Upper lobe of left lung (tissue), 6 donors: ENCODE data around the gene SLC25A53. TPM values are rescaled to one million over a fixed set of nuclear protein-coding genes. Genes with fewer than 3 reads are reported as not detected.

Experiments used
- ATAC-seq, 2 donors: fragments of 200-7000 bp; cut with Tn5 transposase; one replicate each; pipeline ENCODE4 v1.9.1; 2022; ENCODE audit warnings: mild to moderate bottlenecking in 2 of 2, moderate library complexity in 2 of 2; ENCODE audit not compliant: low FRiP score in 2 of 2
- DNase-seq, 2 donors: peaks; one replicate each; pipeline ENCODE4 v3.0.0-alpha.2; 2019 to 2020
- H3K27ac ChIP-seq, 4 donors: fragments of 200-600 bp; sonication (generic); one replicate each; pipeline ENCODE4 v1.5.1; 2016 to 2019
- H3K27me3 ChIP-seq, 4 donors: fragments of 200-600 bp; sonication (generic); one replicate each; pipeline ENCODE4 v1.5.1; 2017 to 2019
- H3K36me3 ChIP-seq, 4 donors: fragments of 200-600 bp; sonication (generic); one replicate each; pipeline ENCODE4 v1.5.1; 2016 to 2019
- H3K4me1 ChIP-seq, 4 donors: fragments of 200-600 bp; sonication (generic); one replicate each; pipeline ENCODE4 v1.5.1; 2018 to 2019
- H3K4me3 ChIP-seq, 4 donors: fragments of 200-600 bp; sonication (generic); one replicate each; pipeline ENCODE4 v1.5.1; 2017 to 2019; ENCODE audit warnings: mild to moderate bottlenecking in 2 of 4, moderate library complexity in 1 of 4
- H3K9me3 ChIP-seq, 4 donors: fragments of 200-600 bp; sonication (generic); one replicate each; pipeline ENCODE4 v1.5.1; 2018 to 2019
- EP300 ChIP-seq, 4 donors: sonication (generic); formaldehyde crosslinking; IDR thresholded peaks; one replicate each; pipeline ENCODE4 v1.5.1; 2017; ENCODE audit warnings: antibody characterized with exemption in 4 of 4, control low read depth in 2 of 4
- POLR2A ChIP-seq, 4 donors: fragments of 450-650 bp; IDR thresholded peaks; one replicate each; pipeline ENCODE4 v1.5.1; 2016 to 2017; ENCODE audit warnings: antibody characterized with exemption in 4 of 4, mild to moderate bottlenecking in 2 of 4
- POLR2AphosphoS5 ChIP-seq, 2 donors: sonication (generic); formaldehyde crosslinking; IDR thresholded peaks; one replicate each; pipeline ENCODE4 v1.5.1; 2017; ENCODE audit warnings: antibody characterized with exemption in 2 of 2
- WGBS, 2 donors: methylation state at CpG; one replicate each; pipeline ENCODE4 v1.1.5; 2017 to 2018; 5-methylcytosine and 5-hydroxymethylcytosine counted together
- total RNA-seq, 6 donors: library from RNA; depleted of rRNA in 4 of 6; stranded (reverse); fragments of >200 nt in 4 of 6; gene quantifications; one replicate each; pipeline versions ENCODE4 v1.1.0 to v1.2.1, GENCODE V29; 2016 to 2021
- TF ChIP-seq, protein P1 (sequence below), 6 experiments: fragments of 450-650 bp in 4 of 6; fragments of 200-600 bp in 2 of 6; sonication (generic) in 2 of 6; IDR thresholded peaks; one replicate each; pipeline ENCODE4 v1.5.1; 2016 to 2019; ENCODE audit warnings: antibody characterized with exemption in 6 of 6
- donor health status: DM: no; HTN: no; CAD: no; lungs with moderate emphysema.
- donor health status: DM: no; HTN: yes; CAD: no; lungs with severe emphysema.

SLC25A53 gene
- total RNA-seq, 6 donors from 2014 or later = 2.3 to 13.5 (median 7.6) TPM

- no peak for DNase-seq
Observed at GRCh38 chrX:104193485-104193884, 36.7 kb upstream of the SLC25A53 start.

GRCh38 chrX:104189837-104190236, 33.0 kb upstream of the SLC25A53 start:
- H3K9me3 ChIP-seq = no peaks in the 10 kb centered on the region
- TF ChIP-seq, protein P1, sequence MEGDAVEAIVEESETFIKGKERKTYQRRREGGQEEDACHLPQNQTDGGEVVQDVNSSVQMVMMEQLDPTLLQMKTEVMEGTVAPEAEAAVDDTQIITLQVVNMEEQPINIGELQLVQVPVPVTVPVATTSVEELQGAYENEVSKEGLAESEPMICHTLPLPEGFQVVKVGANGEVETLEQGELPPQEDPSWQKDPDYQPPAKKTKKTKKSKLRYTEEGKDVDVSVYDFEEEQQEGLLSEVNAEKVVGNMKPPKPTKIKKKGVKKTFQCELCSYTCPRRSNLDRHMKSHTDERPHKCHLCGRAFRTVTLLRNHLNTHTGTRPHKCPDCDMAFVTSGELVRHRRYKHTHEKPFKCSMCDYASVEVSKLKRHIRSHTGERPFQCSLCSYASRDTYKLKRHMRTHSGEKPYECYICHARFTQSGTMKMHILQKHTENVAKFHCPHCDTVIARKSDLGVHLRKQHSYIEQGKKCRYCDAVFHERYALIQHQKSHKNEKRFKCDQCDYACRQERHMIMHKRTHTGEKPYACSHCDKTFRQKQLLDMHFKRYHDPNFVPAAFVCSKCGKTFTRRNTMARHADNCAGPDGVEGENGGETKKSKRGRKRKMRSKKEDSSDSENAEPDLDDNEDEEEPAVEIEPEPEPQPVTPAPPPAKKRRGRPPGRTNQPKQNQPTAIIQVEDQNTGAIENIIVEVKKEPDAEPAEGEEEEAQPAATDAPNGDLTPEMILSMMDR (IDR thresholded peaks at IDR 0.05) = no peak
- TF ChIP-seq POLR2AphosphoS5 (IDR thresholded peaks at IDR 0.05) (no peak), POLR2A (IDR thresholded peaks at IDR 0.05) (no peak), EP300 (IDR thresholded peaks at IDR 0.05) (no peak)
- DNase-seq (no peak), ATAC-seq (no peak)
- peaks cover 3 to 47% (median 12%) of the 10 kb centered on the region in 4 donors for H3K36me3 ChIP-seq
- no peaks in the 10 kb centered on the region for H3K27me3 ChIP-seq
- H3K4me1 ChIP-seq = no peaks in the 10 kb centered on the region
- no peak overlapping the region for H3K4me3 ChIP-seq
- H3K27ac ChIP-seq = no peak overlapping the region
- WGBS, 2 donors = 55 to 57% methylated on average over 5 of the region's 5 CpGs

More at GRCh38 chrX:104193485-104193884, 36.7 kb upstream of the SLC25A53 start:
- H3K4me1 ChIP-seq = no peaks in the 10 kb centered on the region
- H3K9me3 ChIP-seq = no peaks in the 10 kb centered on the region
- no peak for ATAC-seq
- WGBS, 2 donors = 70 to 73% methylated on average over 2 of the region's 2 CpGs
- no peak overlapping the region for H3K4me3 ChIP-seq
- H3K36me3 ChIP-seq = peaks cover 0 to 33% (median 4%) of the 10 kb centered on the region in 4 donors
- TF ChIP-seq, protein P1 (IDR thresholded peaks at IDR 0.05) = no peak
- TF ChIP-seq POLR2A (IDR thresholded peaks at IDR 0.05) (no peak), EP300 (IDR thresholded peaks at IDR 0.05) (no peak), POLR2AphosphoS5 (IDR thresholded peaks at IDR 0.05) (no peak)
- H3K27me3 ChIP-seq = no peaks in the 10 kb centered on the region
- H3K27ac ChIP-seq = no peak overlapping the region

DNA sequence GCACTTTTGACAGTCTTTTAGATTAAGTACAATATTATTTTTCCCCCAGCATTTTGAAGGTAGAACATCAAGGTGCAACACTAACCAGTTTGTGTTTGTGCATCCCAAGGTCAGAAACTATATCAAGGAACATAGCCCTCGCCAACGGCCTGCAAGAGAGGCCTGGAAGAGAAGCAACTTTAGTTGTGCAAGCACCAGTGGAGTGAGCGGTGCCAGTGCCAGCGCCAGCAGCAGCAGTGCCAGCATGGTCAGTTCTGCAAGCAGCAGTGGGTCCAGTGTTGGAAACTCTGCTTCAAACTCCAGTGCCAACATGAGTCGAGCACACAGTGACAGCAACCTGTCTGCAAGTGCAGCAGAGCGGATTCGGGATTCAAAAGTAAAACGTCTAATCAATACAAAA, 31.1 kb upstream of the SLC25A53 start:
- 82 to 96% methylated on average over 4 to 8 of the region's 8 CpGs for WGBS, 2 donors
- no peaks in the 10 kb centered on the region for H3K9me3 ChIP-seq
- ATAC-seq (no peak), DNase-seq (no peak)
- TF ChIP-seq, protein P1 (IDR thresholded peaks at IDR 0.05) = no peak
- TF ChIP-seq POLR2AphosphoS5 (IDR thresholded peaks at IDR 0.05) (no peak), EP300 (IDR thresholded peaks at IDR 0.05) (no peak), POLR2A (IDR thresholded peaks at IDR 0.05) (no peak)
- H3K27me3 ChIP-seq = no peaks in the 10 kb centered on the region
- no peaks in the 10 kb centered on the region for H3K4me1 ChIP-seq
- H3K4me3 ChIP-seq = no peak overlapping the region
- H3K27ac ChIP-seq = no peak overlapping the region
- peaks cover 3 to 49% (median 12%) of the 10 kb centered on the region in 4 donors for H3K36me3 ChIP-seq

DNA sequence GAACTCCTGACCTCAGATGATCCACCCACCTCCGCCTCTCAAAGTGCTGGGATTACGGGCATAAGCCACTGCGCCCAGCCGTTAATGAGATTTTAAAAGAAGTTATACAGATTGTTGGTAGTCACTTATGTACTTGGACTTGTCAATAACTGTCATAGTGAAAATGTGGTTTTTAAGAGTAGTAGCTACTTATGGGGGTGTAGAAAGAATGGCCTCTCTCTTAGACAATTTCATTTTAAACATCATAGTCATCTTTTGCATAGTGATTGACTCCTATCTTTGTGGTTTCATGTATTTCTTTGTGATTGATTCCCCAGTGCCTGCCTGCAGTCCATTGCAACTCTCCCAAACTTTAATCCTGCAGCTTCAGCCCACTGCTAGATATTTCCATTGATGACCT, 26.9 kb upstream of the SLC25A53 start:
- TF ChIP-seq, protein P1 (IDR thresholded peaks at IDR 0.05) = no peak
- TF ChIP-seq EP300 (IDR thresholded peaks at IDR 0.05) = no peak
- no peak for TF ChIP-seq POLR2AphosphoS5 (IDR thresholded peaks at IDR 0.05)
- no peak for TF ChIP-seq POLR2A (IDR thresholded peaks at IDR 0.05)
- WGBS, 2 donors = 88% methylated on average over 4 of the region's 4 CpGs; no CpG with 5 or more reads in 1 of the 2 donors
- no peak overlapping the region for H3K4me3 ChIP-seq
- no peaks in the 10 kb centered on the region for H3K4me1 ChIP-seq
- H3K9me3 ChIP-seq = no peaks in the 10 kb centered on the region
- H3K27me3 ChIP-seq = no peaks in the 10 kb centered on the region
- DNase-seq (no peak), ATAC-seq (no peak)
- H3K36me3 ChIP-seq = peaks cover 3 to 30% (median 9%) of the 10 kb centered on the region in 4 donors
- H3K27ac ChIP-seq = no peak overlapping the region

GRCh38 chrX:104173841-104174240, 17.0 kb upstream of the SLC25A53 start:
- peaks cover 0 to 5% (median 0%) of the 10 kb centered on the region in 4 donors for H3K36me3 ChIP-seq
- H3K4me1 ChIP-seq = no peaks in the 10 kb centered on the region
- TF ChIP-seq EP300 (IDR thresholded peaks at IDR 0.05) (no peak), POLR2A (IDR thresholded peaks at IDR 0.05) (no peak), POLR2AphosphoS5 (IDR thresholded peaks at IDR 0.05) (no peak)
- TF ChIP-seq, protein P1 (IDR thresholded peaks at IDR 0.05) = no peak
- no peak overlapping the region for H3K4me3 ChIP-seq
- DNase-seq (no peak), ATAC-seq (no peak)
- H3K9me3 ChIP-seq = no peaks in the 10 kb centered on the region
- 80 to 96% methylated on average over 6 of the region's 6 CpGs for whole genome bisulfite sequencing, 2 donors
- no peaks in the 10 kb centered on the region for H3K27me3 ChIP-seq
- no peak overlapping the region for H3K27ac ChIP-seq
